H1 (cell line): ENCODE measurements around the gene FNIP2. TPM values are rescaled to one million over a fixed set of nuclear protein-coding genes. Genes with fewer than 3 reads are reported as not detected.

Source experiments
- BCL11A ChIP-seq, 2 experiments: IDR thresholded peaks; one replicate each; pipeline ENCODE4 v1.6.1; 2011; ENCODE audit warnings: low read depth in 2 of 2, low read length in 2 of 2, mild to moderate bottlenecking in 2 of 2
- BRCA1 ChIP-seq: IDR thresholded peaks from 2 replicates; pipeline ENCODE4 v1.6.1; 2012; ENCODE audit warnings: low read depth, low read length, improper control_type of control experiment
- CEBPB ChIP-seq: IDR thresholded peaks from 2 replicates; pipeline ENCODE4 v1.6.1; 2012; ENCODE audit warnings: low read depth, low read length
- MAFK ChIP-seq: IDR thresholded peaks from 2 replicates; pipeline ENCODE4 v1.6.1; 2012; ENCODE audit warnings: low read depth, mild to moderate bottlenecking, improper control_type of control experiment, low read length
- NANOG ChIP-seq: IDR thresholded peaks from 2 replicates; pipeline ENCODE4 v1.6.1; 2011; ENCODE audit warnings: low read length, low read depth, mild to moderate bottlenecking, inconsistent platforms; ENCODE audit not compliant: insufficient read depth, poor library complexity, severe bottlenecking
- RXRA ChIP-seq: IDR thresholded peaks from 2 replicates; pipeline ENCODE4 v1.6.1; 2011; ENCODE audit warnings: low read depth, mild to moderate bottlenecking, low read length, moderate library complexity; ENCODE audit not compliant: insufficient read depth
- SP2 ChIP-seq: IDR thresholded peaks from 2 replicates; pipeline ENCODE4 v1.6.1; 2012; ENCODE audit warnings: mild to moderate bottlenecking, low read length, inconsistent platforms
- SUZ12 ChIP-seq: fragments of 200-600 bp; sonication (generic); IDR thresholded peaks from 2 replicates; pipeline ENCODE4 v1.6.1; 2012; ENCODE audit warnings: mild to moderate bottlenecking, inconsistent platforms, low read length, moderate library complexity, mixed read lengths
- TBP ChIP-seq: IDR thresholded peaks from 2 replicates; pipeline ENCODE4 v1.6.1; 2011; ENCODE audit warnings: low read depth, low read length, improper control_type of control experiment
- TEAD4 ChIP-seq: IDR thresholded peaks from 2 replicates; pipeline ENCODE4 v1.6.1; 2012; ENCODE audit warnings: low read depth, low read length, inconsistent platforms, mixed read lengths
- polyA plus RNA-seq, 7 experiments: library from polyadenylated mRNA; depleted of rRNA in 3 of 7; stranded (reverse) in 5 of 7; unstranded in 2 of 7; fragments of >200 nt in 5 of 7; fragments of 200-250 nt in 2 of 7; gene quantifications; 1 replicate in 5 of 7; 2 replicates in 1 of 7; 4 replicates in 1 of 7; pipeline versions ENCODE4 v1.2.1 to v1.2.3, GENCODE V29; 2011 to 2013; ENCODE audit warnings: missing spikeins in 2 of 7, mixed read lengths in 2 of 7
- total RNA-seq: library from RNA; stranded (reverse); fragmentation: NEBNext Ultra II Directional; extraction: Animal tissue kit (Norgen Biotek cat#: 25700); gene quantifications from 2 replicates; pipeline ENCODE4 v1.2.1, GENCODE V29; 2021

FNIP2 gene
- total and polyA plus RNA-seq, 2 of the 8 experiments (the other 6 are each of a cell fraction or from before 2014, with no cell fraction given), result 4.0 to 13.0 TPM

DNA sequence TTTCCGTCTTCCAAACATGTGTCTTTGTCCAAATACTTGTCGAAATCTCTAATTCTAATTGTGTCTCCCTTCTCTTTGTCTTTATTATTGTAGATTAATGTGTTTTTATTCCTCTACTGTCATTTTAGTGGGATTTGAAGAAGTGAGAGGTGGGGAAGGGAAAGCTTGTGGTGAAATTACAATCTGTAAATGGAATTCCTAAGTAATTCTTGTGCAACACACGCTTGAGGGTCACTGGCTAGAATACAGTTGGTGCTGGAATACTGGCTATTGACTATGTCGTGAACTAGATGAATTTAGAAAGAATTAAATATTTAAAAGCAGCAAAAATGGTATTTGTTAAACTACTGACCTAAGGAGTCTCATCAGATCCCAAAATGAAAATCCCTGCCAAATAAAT, 10.7 kb upstream of the FNIP2 start (continued):
- TF ChIP-seq SUZ12 (no peak), CEBPB (no peak), SP2 (no peak), BRCA1 (no peak), TEAD4 (no peak), MAFK (no peak), RXRA (no peak), NANOG (no peak), TBP (no peak), BCL11A (IDR thresholded peaks at IDR 0.05; ENCODE audit: low read depth in 2 of 2, low read length in 2 of 2) (no peak)
